ENCODE results near the gene ECI2. TPM values are rescaled to one million over a fixed set of nuclear protein-coding genes. Genes with fewer than 3 reads are reported as not detected.

ECI2 gene
- total and polyA plus RNA-seq, 2 of the 13 experiments (the other 11 are each of a cell fraction or from before 2014, with no cell fraction given): 78.5 to 228 TPM

GRCh38 chr6:4100655-4101054 lies 34.7 kb downstream of the ECI2 start:
- Histone ChIP-seq H4K20me1 (ENCODE audit: insufficient read depth, low read length) (no peaks in the 10 kb centered on the region), H3K9me3 (ENCODE audit: low read length) (no peaks in the 10 kb centered on the region), H3K79me2 (ENCODE audit: insufficient read depth, low read length) (no peaks in the 10 kb centered on the region), H3K27ac (ENCODE audit: extremely low read length, insufficient read depth, low read length) (no peak overlapping the region), H2AFZ (ENCODE audit: low read length) (no peak overlapping the region), H3K36me3 (replicated peaks in 1 of 2; ENCODE audit: control insufficient read depth in 1 of 2, insufficient read depth in 2 of 2, low read length in 2 of 2) (no peaks in the 10 kb centered on the region), H3K9ac (ENCODE audit: insufficient read depth, low read depth, low read length) (no peak overlapping the region), H3K4me1 (ENCODE audit: insufficient read depth, low read length) (peaks cover 61% of the 10 kb centered on the region), H3K27me3 (ENCODE audit: control insufficient read depth in 1 of 2, insufficient read depth in 2 of 2, low read length in 2 of 2) (no peaks in the 10 kb centered on the region), H3K4me2 (ENCODE audit: low read depth, low read length) (no peak overlapping the region), H3K4me3 (replicated peaks in 1 of 3; ENCODE audit: insufficient read depth in 1 of 3, low read depth in 2 of 3, low read length in 3 of 3) (no peak overlapping the region)
- in situ Hi-C loops (cut with HindIII; ENCODE audit: extremely low pct_ligation_motif_present, low pct_unique_long_range_greater_than_20kb): no loop called here
- ChIA-PET CTCF (ENCODE audit: low intra/inter-chr PET ratio, low total read pairs) (no interaction called here), POLR2A (no interaction called here)
- ATAC-seq (no peak), DNase-seq (ENCODE audit: low spot score) (no peak), FAIRE-seq (no peak)
- WGBS (ENCODE audit: low lambda C conversion rate): 74% methylated on average over 5 of the region's 5 CpGs
- BruUV-seq (replicated peaks): no TSS peak
- intact Hi-C loops (cut with micrococcal nuclease; ENCODE audit: unreplicated experiment): no loop called here
- TF ChIP-seq ZNF460 (CRISPR knock-in tag; IDR thresholded peaks at IDR 0.05; ENCODE audit: borderline replicate concordance) (no peak), IKZF5 (CRISPR knock-in tag; IDR thresholded peaks at IDR 0.05) (no peak), ZNF678 (CRISPR knock-in tag; IDR thresholded peaks at IDR 0.05) (no peak), ASH2L (IDR thresholded peaks at IDR 0.05; ENCODE audit: insufficient read length, low read depth, low read length) (no peak), ZBTB46 (CRISPR knock-in tag; IDR thresholded peaks at IDR 0.05; ENCODE audit: borderline replicate concordance) (no peak), ZBED4 (CRISPR knock-in tag; IDR thresholded peaks at IDR 0.05; ENCODE audit: borderline replicate concordance) (no peak), PRDM4 (CRISPR knock-in tag; IDR thresholded peaks at IDR 0.05; ENCODE audit: borderline replicate concordance) (no peak), FOSL2 (CRISPR knock-in tag; IDR thresholded peaks at IDR 0.05) (no peak), ZBTB43 (CRISPR knock-in tag; conservative IDR thresholded peaks at IDR 0.05) (no peak), ZBTB39 (CRISPR knock-in tag; IDR thresholded peaks at IDR 0.05) (no peak), ZNF12 (CRISPR knock-in tag; IDR thresholded peaks at IDR 0.05) (no peak)

Measured in HepG2 (cell line).